ENCODE measurements around the gene AFF1.

AFF1 gene

DNA sequence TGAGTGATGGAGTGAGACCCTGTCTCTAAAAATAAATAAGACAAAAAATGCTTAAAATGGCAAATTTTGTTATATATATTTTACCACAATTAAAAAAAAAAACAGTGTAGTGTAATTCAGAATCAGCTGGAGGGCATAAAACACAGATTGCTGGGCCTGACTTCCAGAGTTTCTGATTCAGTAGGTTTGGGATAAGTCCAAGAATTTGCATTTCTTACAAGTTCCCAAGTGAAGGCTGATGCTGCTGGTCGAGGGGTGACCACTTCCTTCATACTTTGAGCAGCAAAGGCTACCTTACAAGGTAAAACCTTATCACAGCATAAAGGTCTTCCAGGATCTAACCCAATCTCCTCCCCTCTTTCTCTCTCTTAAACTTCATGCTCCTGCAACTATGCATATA, 244.9 kb downstream of the AFF1 start:
- DNase-seq, result no peak

DNA sequence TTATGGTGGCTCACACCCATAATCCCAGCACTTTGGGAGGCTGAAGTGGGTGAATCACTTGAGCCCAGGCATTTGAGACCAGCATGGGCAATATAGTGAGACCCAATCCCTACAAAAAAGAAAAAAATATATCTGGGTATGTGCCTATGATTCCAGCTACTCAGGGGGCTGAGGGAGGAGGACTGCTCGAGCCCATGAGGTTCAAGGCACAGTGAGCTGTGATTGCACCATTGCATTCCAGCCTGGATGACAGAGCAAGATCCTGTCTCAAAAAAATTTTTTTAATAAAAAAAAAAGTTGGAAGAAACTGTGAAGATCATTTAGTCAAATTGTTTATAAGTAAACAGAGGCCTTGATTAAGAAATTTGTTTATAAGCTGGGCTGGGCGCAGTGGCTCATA, 246.0 kb downstream of the AFF1 start:
- no peak for DNase-seq

- DNase-seq, result no peak
Measured at GRCh38 chr4:87185146-87185870, 250.5 kb downstream of the AFF1 start.

GRCh38 chr4:87188048-87188447, 253.2 kb downstream of the AFF1 start:
- peak in 1 of 2 experiments; percentile 4 for DNase-seq

GRCh38 chr4:87188932-87189331, 254.1 kb downstream of the AFF1 start:
- no peak for DNase-seq
